ENCODE data around the gene DNLZ.

Gene DNLZ

GRCh38 chr9:136380381-136380780, 16.8 kb upstream of the DNLZ start:
- Histone ChIP-seq H3K4me1 (ENCODE audit: low read length) (no peaks in the 10 kb centered on the region), H3K9ac (ENCODE audit: low read length) (no peak overlapping the region), H3K27me3 (ENCODE audit: low read depth, low read length) (no peaks in the 10 kb centered on the region), H3K79me2 (ENCODE audit: low read length) (no peaks in the 10 kb centered on the region), H3K36me3 (replicated peaks; ENCODE audit: low read depth, low read length) (peaks cover 28% of the 10 kb centered on the region), H3K27ac (ENCODE audit: low read length) (no peak overlapping the region), H3K4me2 (ENCODE audit: low read length) (no peak overlapping the region), H3K4me3 (ENCODE audit: low read length) (no peak overlapping the region), H3K9me3 (ENCODE audit: insufficient read depth, low read length) (no peaks in the 10 kb centered on the region), H2AFZ (ENCODE audit: low read depth, low read length) (no peak overlapping the region), H4K20me1 (ENCODE audit: insufficient read depth, low read length) (no peaks in the 10 kb centered on the region)
- TF ChIP-seq EZH2phosphoT487 (IDR thresholded peaks at IDR 0.05; ENCODE audit: low read depth) (no peak), CTCF (IDR thresholded peaks at IDR 0.05; ENCODE audit: low read depth, low read length) (no peak)

GRCh38 chr9:136379891-136380290, 16.3 kb upstream of the DNLZ start:
- Histone ChIP-seq H4K20me1 (ENCODE audit: insufficient read depth, low read length) (no peaks in the 10 kb centered on the region), H3K27me3 (ENCODE audit: low read depth, low read length) (no peaks in the 10 kb centered on the region), H3K4me1 (ENCODE audit: low read length) (no peaks in the 10 kb centered on the region), H3K36me3 (replicated peaks; ENCODE audit: low read depth, low read length) (peaks cover 24% of the 10 kb centered on the region), H3K4me3 (ENCODE audit: low read length) (no peak overlapping the region), H3K4me2 (ENCODE audit: low read length) (no peak overlapping the region), H3K79me2 (ENCODE audit: low read length) (no peaks in the 10 kb centered on the region), H2AFZ (ENCODE audit: low read depth, low read length) (no peak overlapping the region), H3K27ac (ENCODE audit: low read length) (no peak overlapping the region), H3K9ac (ENCODE audit: low read length) (no peak overlapping the region), H3K9me3 (ENCODE audit: insufficient read depth, low read length) (no peaks in the 10 kb centered on the region)
- TF ChIP-seq EZH2phosphoT487 (IDR thresholded peaks at IDR 0.05; ENCODE audit: low read depth) (no peak), CTCF (IDR thresholded peaks at IDR 0.05; ENCODE audit: low read depth, low read length) (no peak)

- Histone ChIP-seq H3K4me1 (ENCODE audit: low read length) (no peaks in the 10 kb centered on the region), H3K4me2 (ENCODE audit: low read length) (no peak overlapping the region), H3K9ac (ENCODE audit: low read length) (no peak overlapping the region), H3K9me3 (ENCODE audit: insufficient read depth, low read length) (no peaks in the 10 kb centered on the region), H3K27me3 (ENCODE audit: low read depth, low read length) (no peaks in the 10 kb centered on the region), H3K79me2 (ENCODE audit: low read length) (no peaks in the 10 kb centered on the region), H3K27ac (ENCODE audit: low read length) (no peak overlapping the region), H3K36me3 (replicated peaks; ENCODE audit: low read depth, low read length) (peaks cover 20% of the 10 kb centered on the region), H2AFZ (ENCODE audit: low read depth, low read length) (no peak overlapping the region), H4K20me1 (ENCODE audit: insufficient read depth, low read length) (no peaks in the 10 kb centered on the region), H3K4me3 (ENCODE audit: low read length) (no peak overlapping the region)
- TF ChIP-seq CTCF (IDR thresholded peaks at IDR 0.05; ENCODE audit: low read depth, low read length) (no peak), EZH2phosphoT487 (IDR thresholded peaks at IDR 0.05; ENCODE audit: low read depth) (no peak)
Observed at GRCh38 chr9:136379401-136379800, 15.9 kb upstream of the DNLZ start.

DNA sequence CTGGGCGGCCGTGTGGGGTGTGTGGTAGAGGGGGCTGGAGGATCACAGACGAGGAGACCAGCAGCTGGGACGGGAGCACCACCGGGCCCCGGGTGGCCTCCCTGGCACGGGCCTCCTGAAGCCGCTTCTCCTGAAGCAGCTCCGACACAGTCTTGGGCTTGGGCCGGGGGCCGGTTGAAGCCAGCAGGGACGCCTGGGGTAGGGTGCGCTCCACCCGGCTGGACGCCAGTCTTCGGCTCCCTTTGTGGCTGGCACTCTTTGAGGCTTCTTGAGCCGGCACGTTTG, 15.4 kb upstream of the DNLZ start:
- no peak overlapping the region for H2AFZ ChIP-seq (ENCODE audit: low read depth, low read length)
- no peaks in the 10 kb centered on the region for H4K20me1 ChIP-seq (ENCODE audit: insufficient read depth, low read length)
- H3K27ac ChIP-seq (ENCODE audit: low read length): no peak overlapping the region
- H3K27me3 ChIP-seq (ENCODE audit: low read depth, low read length): no peaks in the 10 kb centered on the region
- no peak overlapping the region for H3K4me3 ChIP-seq (ENCODE audit: low read length)
- H3K9ac ChIP-seq (ENCODE audit: low read length): no peak overlapping the region
- TF ChIP-seq EZH2phosphoT487 (IDR thresholded peaks at IDR 0.05; ENCODE audit: low read depth) (no peak), CTCF (IDR thresholded peaks at IDR 0.05; ENCODE audit: low read depth, low read length) (no peak)
- peaks cover 16% of the 10 kb centered on the region for H3K36me3 ChIP-seq (replicated peaks; ENCODE audit: low read depth, low read length)
- H3K4me2 ChIP-seq (ENCODE audit: low read length): no peak overlapping the region
- H3K9me3 ChIP-seq (ENCODE audit: insufficient read depth, low read length): no peaks in the 10 kb centered on the region
- no peaks in the 10 kb centered on the region for H3K4me1 ChIP-seq (ENCODE audit: low read length)
- no peaks in the 10 kb centered on the region for H3K79me2 ChIP-seq (ENCODE audit: low read length)

Data from OCI-LY3 (cell line).